BLaER1 treated with 17β-estradiol and CSF1 and Interleukin-3, amounts not matched to agents 10 nM and 100 nM (cell line): ENCODE results near the gene SLC12A4.
"Not testable (repeated sequence)": the region's sequence is repeated elsewhere in the genome, so short reads cannot be mapped to it uniquely, and the experiment has no call there.

ENCODE experiments used
- H3K27ac ChIP-seq, 11 experiments: shearing (Covaris generic); formaldehyde crosslinking; 2 replicates each; pipeline ENCODE4 v1.8.1; 2022
- H3K27me3 ChIP-seq, 11 experiments: shearing (Covaris generic); formaldehyde crosslinking; 2 replicates each; pipeline ENCODE4 v1.8.1; 2022
- H3K36me3 ChIP-seq, 11 experiments: shearing (Covaris generic); formaldehyde crosslinking; 2 replicates each; pipeline ENCODE4 v1.8.1; 2022
- H3K4me1 ChIP-seq, 10 experiments: shearing (Covaris generic); formaldehyde crosslinking; 2 replicates each; pipeline ENCODE4 v1.8.1; 2022
- H3K4me2 ChIP-seq, 11 experiments: shearing (Covaris generic); formaldehyde crosslinking; 2 replicates each; pipeline ENCODE4 v1.8.1; 2022
- H3K4me3 ChIP-seq, 10 experiments: shearing (Covaris generic); formaldehyde crosslinking; 2 replicates each; pipeline ENCODE4 v1.8.1; 2022
- H3K9ac ChIP-seq, 11 experiments: shearing (Covaris generic); formaldehyde crosslinking; 2 replicates each; pipeline ENCODE4 v1.8.1; 2022
- H3K9me3 ChIP-seq, 11 experiments: shearing (Covaris generic); formaldehyde crosslinking; replicated peaks in 1 of 11; 2 replicates each; pipeline ENCODE4 v1.8.1; 2022
- H4K20me1 ChIP-seq, 11 experiments: shearing (Covaris generic); formaldehyde crosslinking; 2 replicates each; pipeline ENCODE4 v1.8.1; 2022
- Cebpa-rat ChIP-seq, 11 experiments: shearing (Covaris generic); IDR thresholded peaks; 2 replicates each; pipeline ENCODE4 v1.8.1; 2022

The SLC12A4 gene

GRCh38 chr16:67982011-67982696 is 13.7 kb upstream of the SLC12A4 start:
- H3K9ac ChIP-seq: no peak overlapping the region
- no peak for TF ChIP-seq Cebpa-rat (IDR thresholded peaks at IDR 0.05)

GRCh38 chr16:67979955-67980678 is 11.7 kb upstream of the SLC12A4 start, which contains the start of gene DPEP3:
Gene DPEP3, minus strand, starts transcription at chr16:67980499. Its CDS starts 119 bp downstream, at chr16:67980380.
- no peak for TF ChIP-seq Cebpa-rat (IDR thresholded peaks at IDR 0.05)
- H3K9ac ChIP-seq: no peak within 1 kb of the TSS
- no peak within 1 kb of the TSS for H3K27ac ChIP-seq
- peaks cover 0 to 10% (median 0%) of the 10 kb centered on the region in 11 experiments; a peak in 4 of 22 replicates for H3K9me3 ChIP-seq
- no peaks in the 10 kb centered on the region for H3K27me3 ChIP-seq
- H3K4me3 ChIP-seq: no peak within 1 kb of the TSS
- H3K4me1 ChIP-seq: peaks cover 18 to 26% (median 20%) of the 10 kb centered on the region in 10 experiments
- H3K4me2 ChIP-seq: no peak within 1 kb of the TSS
- H4K20me1 ChIP-seq: peaks cover 0 to 5% (median 0%) of the 10 kb centered on the region in 11 experiments; a peak in 1 of 22 replicates
- H3K36me3 ChIP-seq: no peaks in the 10 kb centered on the region

More at GRCh38 chr16:67982011-67982696, 13.7 kb upstream of the SLC12A4 start:
- H3K4me1 ChIP-seq: peaks cover 27 to 41% (median 36%) of the 10 kb centered on the region in 10 experiments
- H3K27ac ChIP-seq: no peak overlapping the region
- no peak overlapping the region for H3K4me3 ChIP-seq
- no peaks in the 10 kb centered on the region for H3K27me3 ChIP-seq
- H4K20me1 ChIP-seq: 0 out of 22 replicates have a peak, but pooled peaks cover 0 to 5% (median 0%) of the 10 kb centered on the region in 11 experiments
- no peaks in the 10 kb centered on the region for H3K36me3 ChIP-seq
- peaks cover 0 to 10% (median 0%) of the 10 kb centered on the region in 11 experiments; a peak in 4 of 22 replicates for H3K9me3 ChIP-seq
- H3K4me2 ChIP-seq: no peak overlapping the region

GRCh38 chr16:67977469-67978227 is 9.2 kb upstream of the SLC12A4 start:
- H3K27ac ChIP-seq: no peak overlapping the region
- H3K4me2 ChIP-seq: no peak overlapping the region
- peaks cover 0 to 3% (median 0%) of the 10 kb centered on the region in 11 experiments; a peak in 2 of 22 replicates for H3K9me3 ChIP-seq
- no peak for TF ChIP-seq Cebpa-rat (IDR thresholded peaks at IDR 0.05)
- H4K20me1 ChIP-seq: peaks cover 0 to 5% (median 0%) of the 10 kb centered on the region in 11 experiments; a peak in 1 of 22 replicates
- H3K9ac ChIP-seq: no peak overlapping the region
- H3K4me1 ChIP-seq: peaks cover 0 to 7% (median 0%) of the 10 kb centered on the region in 10 experiments; a peak in 1 of 20 replicates
- H3K27me3 ChIP-seq: no peaks in the 10 kb centered on the region
- H3K4me3 ChIP-seq: no peak overlapping the region
- H3K36me3 ChIP-seq: no peaks in the 10 kb centered on the region

- H4K20me1 ChIP-seq: peaks cover 0 to 5% (median 0%) of the 10 kb centered on the region in 11 experiments; a peak in 1 of 22 replicates
- no peak overlapping the region for H3K4me3 ChIP-seq
- H3K4me1 ChIP-seq: peaks cover 0 to 7% (median 0%) of the 10 kb centered on the region in 10 experiments; a peak in 1 of 20 replicates
- no peak overlapping the region for H3K27ac ChIP-seq
- H3K36me3 ChIP-seq: no peaks in the 10 kb centered on the region
- H3K9ac ChIP-seq: no peak overlapping the region
- no peaks in the 10 kb centered on the region for H3K27me3 ChIP-seq
- no peak overlapping the region for H3K4me2 ChIP-seq
- no peaks in the 10 kb centered on the region for H3K9me3 ChIP-seq
- no peak for TF ChIP-seq Cebpa-rat (IDR thresholded peaks at IDR 0.05)
Observed at GRCh38 chr16:67977005-67977404, 8.6 kb upstream of the SLC12A4 start.

- Histone ChIP-seq H3K4me2 (no peak overlapping the region), H4K20me1 (peaks cover 0 to 5% (median 0%) of the 10 kb centered on the region in 11 experiments; a peak in 1 of 22 replicates), H3K9ac (no peak overlapping the region), H3K36me3 (no peaks in the 10 kb centered on the region), H3K4me3 (no peak overlapping the region), H3K27me3 (no peaks in the 10 kb centered on the region), H3K9me3 (no peaks in the 10 kb centered on the region), H3K27ac (no peak overlapping the region), H3K4me1 (peaks cover 0 to 7% (median 0%) of the 10 kb centered on the region in 10 experiments; a peak in 1 of 20 replicates)
- TF ChIP-seq Cebpa-rat (IDR thresholded peaks at IDR 0.05): no peak
Observed at GRCh38 chr16:67976205-67976604, 7.8 kb upstream of the SLC12A4 start.

- Histone ChIP-seq H3K4me3 (no peak overlapping the region), H3K27me3 (no peaks in the 10 kb centered on the region), H3K9me3 (no peaks in the 10 kb centered on the region), H3K36me3 (no peaks in the 10 kb centered on the region), H3K27ac (no peak overlapping the region), H3K4me1 (peaks cover 0 to 7% (median 0%) of the 10 kb centered on the region in 10 experiments; a peak in 1 of 20 replicates), H3K4me2 (no peak overlapping the region), H3K9ac (no peak overlapping the region), H4K20me1 (peaks cover 0 to 5% (median 0%) of the 10 kb centered on the region in 11 experiments; a peak in 1 of 22 replicates)
- TF ChIP-seq Cebpa-rat (IDR thresholded peaks at IDR 0.05): no peak
Observed at GRCh38 chr16:67975321-67976105, 7.1 kb upstream of the SLC12A4 start.

GRCh38 chr16:67972285-67972684 is 3.8 kb upstream of the SLC12A4 start:
- H3K9ac ChIP-seq, H3K9me3 ChIP-seq, H3K4me3 ChIP-seq, H4K20me1 ChIP-seq, H3K4me2 ChIP-seq, H3K27me3 ChIP-seq, H3K27ac ChIP-seq, H3K36me3 ChIP-seq: not testable (repeated sequence)
- peaks cover 4 to 23% (median 14%) of the 10 kb centered on the region in 10 experiments for H3K4me1 ChIP-seq

GRCh38 chr16:67971111-67971510 is 2.7 kb upstream of the SLC12A4 start:
- Histone ChIP-seq H3K4me3 (no peak overlapping the region), H3K27me3 (no peaks in the 10 kb centered on the region), H3K9me3 (no peaks in the 10 kb centered on the region), H3K36me3 (no peaks in the 10 kb centered on the region), H3K4me2 (no peak overlapping the region), H3K4me1 (peaks cover 16 to 35% (median 26%) of the 10 kb centered on the region in 10 experiments), H4K20me1 (peaks cover 5 to 16% (median 13%) of the 10 kb centered on the region in 11 experiments; a peak in 15 of 22 replicates), H3K27ac (no peak overlapping the region), H3K9ac (no peak overlapping the region)
- TF ChIP-seq Cebpa-rat (IDR thresholded peaks at IDR 0.05): no peak
